Panc1 (cell line): ENCODE data around the gene PAPPA.

ENCODE experiments used
- CTCF ChIP-seq: fragments of 450-650 bp; IDR thresholded peaks from 2 replicates; pipeline ENCODE4 v1.5.1; 2017; ENCODE audit warnings: mild to moderate bottlenecking
- TCF7L2 ChIP-seq: IDR thresholded peaks from 2 replicates; pipeline ENCODE4 v1.6.1; 2011; ENCODE audit warnings: mild to moderate bottlenecking, low read depth, low read length, inconsistent platforms

DNA sequence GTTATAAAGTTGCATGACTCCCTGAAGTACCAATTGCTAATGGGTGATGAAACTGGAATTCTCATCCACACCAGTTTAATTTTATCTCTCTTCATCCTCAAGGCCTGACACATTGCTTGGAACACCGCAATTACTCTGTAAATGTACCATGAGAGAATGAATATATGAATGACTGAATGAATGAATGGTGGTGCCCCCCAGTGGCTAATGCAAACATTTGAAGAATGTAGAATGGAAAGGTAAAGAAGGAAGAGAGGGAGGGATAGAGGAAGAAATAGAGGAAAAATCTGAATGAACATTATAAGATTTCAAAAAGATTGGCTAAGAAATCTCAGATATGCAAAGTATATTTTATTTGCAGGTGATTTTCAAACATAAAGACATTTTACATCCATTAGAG, 13.1 kb downstream of the PAPPA start:
- peak; percentile 8; the same call in 1 of the 2 replicates for TF ChIP-seq CTCF
- TF ChIP-seq TCF7L2, result no peak
